Esophagus squamous epithelium (tissue), 4 donors: ENCODE results near the gene FBXW4.

Experiments used
- POLR2A ChIP-seq, 4 donors: fragments of 450-650 bp; IDR thresholded peaks; one replicate each; pipeline ENCODE4 v1.6.1; 2017; ENCODE audit warnings: antibody characterized with exemption in 4 of 4, mild to moderate bottlenecking in 4 of 4, moderate library complexity in 3 of 4
- TF ChIP-seq, protein P1 (sequence below), 6 experiments: fragments of 450-650 bp in 4 of 6; fragments of 200-600 bp in 2 of 6; sonication (generic) in 2 of 6; IDR thresholded peaks; one replicate each; pipeline ENCODE4 v1.5.1; 2016 to 2019; ENCODE audit warnings: antibody characterized with exemption in 6 of 6, mild to moderate bottlenecking in 4 of 6, moderate library complexity in 4 of 6

GRCh38 chr10:101625821-101626412 lies 69.1 kb downstream of the FBXW4 start:
- TF ChIP-seq, protein P1, sequence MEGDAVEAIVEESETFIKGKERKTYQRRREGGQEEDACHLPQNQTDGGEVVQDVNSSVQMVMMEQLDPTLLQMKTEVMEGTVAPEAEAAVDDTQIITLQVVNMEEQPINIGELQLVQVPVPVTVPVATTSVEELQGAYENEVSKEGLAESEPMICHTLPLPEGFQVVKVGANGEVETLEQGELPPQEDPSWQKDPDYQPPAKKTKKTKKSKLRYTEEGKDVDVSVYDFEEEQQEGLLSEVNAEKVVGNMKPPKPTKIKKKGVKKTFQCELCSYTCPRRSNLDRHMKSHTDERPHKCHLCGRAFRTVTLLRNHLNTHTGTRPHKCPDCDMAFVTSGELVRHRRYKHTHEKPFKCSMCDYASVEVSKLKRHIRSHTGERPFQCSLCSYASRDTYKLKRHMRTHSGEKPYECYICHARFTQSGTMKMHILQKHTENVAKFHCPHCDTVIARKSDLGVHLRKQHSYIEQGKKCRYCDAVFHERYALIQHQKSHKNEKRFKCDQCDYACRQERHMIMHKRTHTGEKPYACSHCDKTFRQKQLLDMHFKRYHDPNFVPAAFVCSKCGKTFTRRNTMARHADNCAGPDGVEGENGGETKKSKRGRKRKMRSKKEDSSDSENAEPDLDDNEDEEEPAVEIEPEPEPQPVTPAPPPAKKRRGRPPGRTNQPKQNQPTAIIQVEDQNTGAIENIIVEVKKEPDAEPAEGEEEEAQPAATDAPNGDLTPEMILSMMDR (IDR thresholded peaks at IDR 0.05) = no peak
- TF ChIP-seq POLR2A (IDR thresholded peaks at IDR 0.05) = no peak
